ENCODE results near the gene ERBB3. TPM values are rescaled to one million over a fixed set of nuclear protein-coding genes. Genes with fewer than 3 reads are reported as not detected.

ERBB3 gene
- total and polyA plus RNA-seq, 2 of the 8 experiments (the other 6 are each of a cell fraction or from before 2014, with no cell fraction given), result 33.9 to 52.4 TPM

DNA sequence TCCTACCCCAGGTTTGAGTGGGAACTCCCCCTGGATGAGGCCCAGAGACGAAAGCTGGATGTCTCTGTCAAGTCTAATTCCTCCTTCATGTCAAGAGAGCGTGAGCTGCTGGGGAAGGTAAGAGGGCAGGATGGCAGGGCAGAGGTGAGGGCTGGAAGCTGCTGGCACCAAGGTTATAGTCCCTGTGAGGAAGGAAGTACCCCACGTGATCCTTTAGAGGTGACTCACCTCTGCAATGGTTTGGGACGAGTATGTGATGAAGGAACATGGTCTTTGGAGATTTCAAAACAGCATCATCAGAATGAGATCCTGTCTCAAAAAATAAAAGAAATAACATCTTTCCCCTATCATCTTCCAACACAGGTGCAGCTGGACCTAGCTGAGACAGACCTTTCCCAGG lies 63.3 kb downstream of the ERBB3 start:
- no peak overlapping the region for H2BK15ac ChIP-seq (ENCODE audit: low read length)
- DNase-seq (ENCODE audit: low read depth in 1 of 2, low spot score in 2 of 2), result no peak
- H3K27ac ChIP-seq (ENCODE audit: low read depth, low read length), result no peak overlapping the region
- POLR2A ChIA-PET (ENCODE audit: partially characterized antibody), result interaction anchor here (1.1 to 2.1 kb wide), 5 partner anchors 8 to 124 kb away, joined by 3 to 11 read pairs (median 4); partner anchors contain the start of genes MYL6B and RNF41
- H3K27me3 ChIP-seq (replicated peaks in 1 of 4; ENCODE audit: control insufficient read depth in 3 of 4, extremely low read depth in 1 of 4, insufficient read depth in 3 of 4, low read length in 3 of 4), result no peaks in the 10 kb centered on the region
- H3K4me3 ChIP-seq (ENCODE audit: extremely low read depth in 1 of 4, insufficient read depth in 2 of 4, low read depth in 3 of 4, low read length in 4 of 4), result no peak overlapping the region
- WGBS, 2 experiments (ENCODE audit: extremely low coverage in 1 of 2, insufficient coverage in 1 of 2, insufficient read length in 1 of 2, insufficient replicate concordance in 2 of 2, low coverage in 1 of 2, low lambda C conversion rate in 2 of 2, missing lambda C conversion rate in 1 of 2), result 93% methylated on average over 4 of the region's 4 CpGs; no CpG with 5 or more reads in 1 of the 2 experiments
- no peak overlapping the region for H2AK5ac ChIP-seq (ENCODE audit: low read depth, low read length)
- H3K14ac ChIP-seq (ENCODE audit: insufficient read length), result no peak overlapping the region
- H3K23me2 ChIP-seq (ENCODE audit: low read depth, low read length), result no peaks in the 10 kb centered on the region
- no peak overlapping the region for H3K18ac ChIP-seq (ENCODE audit: extremely low read depth, low read length)
- H2BK12ac ChIP-seq (ENCODE audit: low read depth, low read length), result no peak overlapping the region
- H3K79me1 ChIP-seq (ENCODE audit: low read depth, low read length), result no peaks in the 10 kb centered on the region
- no peaks in the 10 kb centered on the region for H3K9me3 ChIP-seq (ENCODE audit: insufficient read depth in 2 of 2, low read depth in 1 of 2, low read length in 1 of 2)
- no peak overlapping the region for H2BK120ac ChIP-seq (replicated peaks; ENCODE audit: low read depth, low read length)
- H2AFZ ChIP-seq (ENCODE audit: low read length), result no peak overlapping the region
- peaks cover 23 to 58% (median 48%) of the 10 kb centered on the region in 4 experiments for H3K36me3 ChIP-seq (ENCODE audit: control insufficient read depth in 2 of 4, insufficient read depth in 4 of 4, low read length in 3 of 4)
- no peak overlapping the region for H3K4me2 ChIP-seq (ENCODE audit: insufficient read depth in 1 of 2, low read depth in 2 of 2, low read length in 2 of 2)
- no peaks in the 10 kb centered on the region for H3K4me1 ChIP-seq (replicated peaks in 1 of 4; ENCODE audit: control insufficient read depth in 3 of 4, insufficient read depth in 4 of 4, low read length in 3 of 4)
- H3K79me2 ChIP-seq (ENCODE audit: control insufficient read depth in 1 of 2, insufficient read depth in 2 of 2, low read length in 2 of 2), result no peaks in the 10 kb centered on the region
- H2BK20ac ChIP-seq (ENCODE audit: low read length), result no peak overlapping the region
- H2BK5ac ChIP-seq (ENCODE audit: low read depth, low read length), result no peak overlapping the region
- H4K91ac ChIP-seq (replicated peaks; ENCODE audit: insufficient read length, low read length), result no peak overlapping the region
- CTCF ChIA-PET (ENCODE audit: partially characterized antibody), result interaction anchor here (0.5 to 3.5 kb wide), 8 partner anchors 13 to 47 kb away, joined by 3 to 19 read pairs (median 3); partner anchors contain the start of gene ZC3H10
- H3K4ac ChIP-seq (replicated peaks; ENCODE audit: insufficient read length, low read depth, low read length), result no peak overlapping the region
- H3K56ac ChIP-seq (replicated peaks; ENCODE audit: insufficient read length, low read depth, low read length), result no peak overlapping the region
- H4K5ac ChIP-seq (ENCODE audit: insufficient read length, low read depth, low read length), result no peak overlapping the region
- no peak overlapping the region for H4K8ac ChIP-seq (ENCODE audit: extremely low read depth, insufficient read depth, low read length)
- H4K20me1 ChIP-seq (replicated peaks in 1 of 2; ENCODE audit: control insufficient read depth in 1 of 2, insufficient read depth in 2 of 2, low read length in 2 of 2), result no peaks in the 10 kb centered on the region
- H3K9ac ChIP-seq (replicated peaks in 1 of 4; ENCODE audit: extremely low read depth in 1 of 4, low read depth in 3 of 4, low read length in 3 of 4), result no peak overlapping the region; a peak in 1 of 7 replicates
- H3K23ac ChIP-seq (ENCODE audit: insufficient read length), result no peak overlapping the region
- no peak for TF ChIP-seq POU5F1 (IDR thresholded peaks at IDR 0.05; ENCODE audit: low read depth, low read length)
- TF ChIP-seq KDM4A (IDR thresholded peaks at IDR 0.05; ENCODE audit: low read depth, low read length, severe bottlenecking), result no peak
- no peak for TF ChIP-seq EGR1 (IDR thresholded peaks at IDR 0.05; ENCODE audit: borderline replicate concordance, low read depth, low read length)
- no peak for TF ChIP-seq PHF8 (conservative IDR thresholded peaks at IDR 0.05; ENCODE audit: low read depth, low read length)
- TF ChIP-seq, protein P1, sequence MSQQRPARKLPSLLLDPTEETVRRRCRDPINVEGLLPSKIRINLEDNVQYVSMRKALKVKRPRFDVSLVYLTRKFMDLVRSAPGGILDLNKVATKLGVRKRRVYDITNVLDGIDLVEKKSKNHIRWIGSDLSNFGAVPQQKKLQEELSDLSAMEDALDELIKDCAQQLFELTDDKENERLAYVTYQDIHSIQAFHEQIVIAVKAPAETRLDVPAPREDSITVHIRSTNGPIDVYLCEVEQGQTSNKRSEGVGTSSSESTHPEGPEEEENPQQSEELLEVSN (IDR thresholded peaks at IDR 0.05), result no peak
- TF ChIP-seq JUN (IDR thresholded peaks at IDR 0.05; ENCODE audit: low read depth, low read length), result no peak
- TF ChIP-seq EZH2 (IDR thresholded peaks at IDR 0.05; ENCODE audit: low read depth, low read length, severe bottlenecking), result no peak
- TF ChIP-seq SIRT6 (IDR thresholded peaks at IDR 0.05; ENCODE audit: low read length), result no peak
- TF ChIP-seq TCF12 (IDR thresholded peaks at IDR 0.05; ENCODE audit: low read depth, low read length), result no peak
- TF ChIP-seq, protein P2, sequence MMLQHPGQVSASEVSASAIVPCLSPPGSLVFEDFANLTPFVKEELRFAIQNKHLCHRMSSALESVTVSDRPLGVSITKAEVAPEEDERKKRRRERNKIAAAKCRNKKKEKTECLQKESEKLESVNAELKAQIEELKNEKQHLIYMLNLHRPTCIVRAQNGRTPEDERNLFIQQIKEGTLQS (IDR thresholded peaks at IDR 0.05; ENCODE audit: insufficient read depth, low read depth, low read length), result no peak
- FAIRE-seq, result no peak

Measured in H1 (cell line).